ENCODE data around the gene GRIK3.

GRIK3 gene

GRCh38 chr1:36871146-36871971, 163.0 kb downstream of the GRIK3 start:
- DNase-seq = no peak

GRCh38 chr1:36869826-36870225, 164.5 kb downstream of the GRIK3 start:
- no peak for DNase-seq

- no peak for DNase-seq
These were observed 165.3 kb downstream of the GRIK3 start for GRCh38 chr1:36869054-36869453.

- no peak for DNase-seq
These were observed 166.7 kb downstream of the GRIK3 start for GRCh38 chr1:36867575-36867974.

- DNase-seq = no peak
These were observed 168.0 kb downstream of the GRIK3 start for GRCh38 chr1:36866169-36866814.

GRCh38 chr1:36865602-36865900, 168.8 kb downstream of the GRIK3 start:
- DNase-seq = no peak

- DNase-seq = no peak
These were observed 169.3 kb downstream of the GRIK3 start for GRCh38 chr1:36864823-36865601.

- no peak for DNase-seq
These were observed 170.0 kb downstream of the GRIK3 start for GRCh38 chr1:36864182-36864822.

- DNase-seq = no peak
These were observed 170.8 kb downstream of the GRIK3 start for GRCh38 chr1:36863500-36863899.

- DNase-seq = no peak
These were observed 171.3 kb downstream of the GRIK3 start for GRCh38 chr1:36863061-36863460.

GRCh38 chr1:36861375-36861774, 172.9 kb downstream of the GRIK3 start:
- no peak for DNase-seq

GRCh38 chr1:36859926-36860325, 174.4 kb downstream of the GRIK3 start:
- no peak for DNase-seq

GRCh38 chr1:36858981-36859380, 175.3 kb downstream of the GRIK3 start:
- DNase-seq = no peak

- no peak for DNase-seq
These were observed 175.8 kb downstream of the GRIK3 start for GRCh38 chr1:36858553-36858952.

GRCh38 chr1:36857754-36858153, 176.6 kb downstream of the GRIK3 start:
- DNase-seq = no peak

GRCh38 chr1:36855699-36856494, 178.4 kb downstream of the GRIK3 start:
- DNase-seq = no peak

- no peak for DNase-seq
These were observed 180.7 kb downstream of the GRIK3 start for GRCh38 chr1:36853638-36854037.

- no peak for DNase-seq
These were observed 181.7 kb downstream of the GRIK3 start for GRCh38 chr1:36852586-36852985.

- no peak for DNase-seq
These were observed 182.7 kb downstream of the GRIK3 start for GRCh38 chr1:36851595-36851994.

- DNase-seq = no peak
These were observed 183.2 kb downstream of the GRIK3 start for GRCh38 chr1:36851087-36851486.

GRCh38 chr1:36849956-36850355, 184.4 kb downstream of the GRIK3 start:
- DNase-seq = no peak

GRCh38 chr1:36847761-36848160, 186.6 kb downstream of the GRIK3 start:
- no peak for DNase-seq

GRCh38 chr1:36847186-36847585, 187.1 kb downstream of the GRIK3 start:
- DNase-seq = no peak

Data from GF-D8 (cell line).